SK-N-SH treated with all-trans-retinoic acid at 6 μM for 48 hours (cell line): ENCODE results near the gene LRMDA.
"Not testable (repeated sequence)": the region's sequence is repeated elsewhere in the genome, so short reads cannot be mapped to it uniquely, and the experiment has no call there.

Experiments
- ATAC-seq: fragments of 200-7000 bp; cut with Tn5 transposase; 3 replicates; pipeline ENCODE4 v1.9.1; 2020; ENCODE audit warnings: mild to moderate bottlenecking, moderate library complexity
- ARNTL ChIP-seq: fragments of 450-650 bp; formaldehyde crosslinking; IDR thresholded peaks from 2 replicates; pipeline ENCODE4 v1.5.0; 2020; ENCODE audit warnings: low read depth, mild to moderate bottlenecking, moderate library complexity, borderline replicate concordance
- BACH2 ChIP-seq: fragments of 250-450 bp; sonication (Bioruptor Pico); IDR thresholded peaks from 2 replicates; pipeline ENCODE4 v1.9.0; 2021; ENCODE audit warnings: mild to moderate bottlenecking, borderline replicate concordance
- CREB5 ChIP-seq: fragments of 250-450 bp; sonication (Bioruptor Pico); IDR thresholded peaks from 2 replicates; pipeline ENCODE4 v1.5.1; 2020; ENCODE audit warnings: low read depth, mild to moderate bottlenecking, moderate library complexity
- CSDC2 ChIP-seq: fragments of 250-450 bp; sonication (Bioruptor Pico); IDR thresholded peaks from 2 replicates; pipeline ENCODE4 v1.5.0; 2020; ENCODE audit warnings: mild to moderate bottlenecking, moderate library complexity
- ESRRG ChIP-seq: fragments of 250-450 bp; sonication (Bioruptor Pico); IDR thresholded peaks from 2 replicates; pipeline ENCODE4 v1.6.1; 2021; ENCODE audit warnings: mild to moderate bottlenecking
- GLIS3 ChIP-seq: fragments of 250-450 bp; sonication (Bioruptor Pico); IDR thresholded peaks from 2 replicates; pipeline ENCODE4 v1.5.0; 2020; ENCODE audit warnings: mild to moderate bottlenecking, moderate library complexity
- ISL1 ChIP-seq: fragments of 250-450 bp; sonication (Bioruptor Pico); IDR thresholded peaks from 2 replicates; pipeline ENCODE4 v2.1.2; 2022; ENCODE audit warnings: mild to moderate bottlenecking, moderate library complexity
- OSR1 ChIP-seq: fragments of 250-450 bp; sonication (Bioruptor Pico); IDR thresholded peaks from 2 replicates; pipeline ENCODE4 v1.8.0; 2022; ENCODE audit warnings: moderate library complexity, mild to moderate bottlenecking, inconsistent platforms
- PATZ1 ChIP-seq: fragments of 250-450 bp; sonication (Bioruptor Pico); IDR thresholded peaks from 2 replicates; pipeline ENCODE4 v1.8.0; 2020; ENCODE audit warnings: mild to moderate bottlenecking, moderate library complexity, borderline replicate concordance
- POU6F1 ChIP-seq: fragments of 250-450 bp; sonication (Bioruptor Pico); IDR thresholded peaks from 2 replicates; pipeline ENCODE4 v1.8.0; 2021; ENCODE audit warnings: low read depth, mild to moderate bottlenecking, moderate library complexity, borderline replicate concordance
- PPARA ChIP-seq: fragments of 250-450 bp; sonication (Bioruptor Pico); IDR thresholded peaks from 2 replicates; pipeline ENCODE4 v1.5.0; 2020; ENCODE audit warnings: mild to moderate bottlenecking, borderline replicate concordance
- RARB ChIP-seq: fragments of 250-450 bp; sonication (Bioruptor Pico); IDR thresholded peaks from 2 replicates; pipeline ENCODE4 v1.8.0; 2021; ENCODE audit warnings: mild to moderate bottlenecking, moderate library complexity
- SNAI2 ChIP-seq: fragments of 250-450 bp; sonication (Bioruptor Pico); IDR thresholded peaks from 2 replicates; pipeline ENCODE4 v1.5.0; 2020; ENCODE audit warnings: mild to moderate bottlenecking, moderate library complexity
- TCF4 ChIP-seq: fragments of 250-450 bp; sonication (Bioruptor Pico); IDR thresholded peaks from 2 replicates; pipeline ENCODE4 v1.8.0; 2021; ENCODE audit warnings: mild to moderate bottlenecking, moderate library complexity, borderline replicate concordance
- TOX ChIP-seq: fragments of 250-450 bp; sonication (Bioruptor Pico); IDR thresholded peaks from 2 replicates; pipeline ENCODE4 v1.8.0; 2021; ENCODE audit warnings: mild to moderate bottlenecking, moderate library complexity, borderline replicate concordance
- ZC3H10 ChIP-seq: fragments of 250-450 bp; sonication (Bioruptor Pico); IDR thresholded peaks from 2 replicates; pipeline ENCODE4 v1.5.1; 2021; ENCODE audit warnings: mild to moderate bottlenecking, moderate library complexity
- ZFP3 ChIP-seq: fragments of 250-450 bp; sonication (Bioruptor Pico); IDR thresholded peaks from 2 replicates; pipeline ENCODE4 v1.5.0; 2020; ENCODE audit warnings: mild to moderate bottlenecking, moderate library complexity
- ZFP30 ChIP-seq: fragments of 450-650 bp; formaldehyde crosslinking; IDR thresholded peaks from 2 replicates; pipeline ENCODE4 v1.5.0; 2022; ENCODE audit warnings: mild to moderate bottlenecking, moderate library complexity
- ZNF565 ChIP-seq: fragments of 450-650 bp; formaldehyde crosslinking; conservative IDR thresholded peaks from 2 replicates; pipeline ENCODE4 v1.5.0; 2020; ENCODE audit warnings: low read depth, mild to moderate bottlenecking, moderate library complexity
- ZNF8 ChIP-seq: fragments of 450-650 bp; formaldehyde crosslinking; IDR thresholded peaks from 2 replicates; pipeline ENCODE4 v1.5.0; 2020; ENCODE audit warnings: mild to moderate bottlenecking, moderate library complexity

Gene LRMDA

GRCh38 chr10:76523791-76524351 lies 1092.4 kb downstream of the LRMDA start:
- no peak for TF ChIP-seq TCF4 (CRISPR knock-in tag)
- no peak for TF ChIP-seq TOX (CRISPR knock-in tag)
- TF ChIP-seq ESRRG (CRISPR knock-in tag) = no peak
- no peak for TF ChIP-seq PATZ1 (CRISPR knock-in tag)
- TF ChIP-seq ZFP3 (CRISPR knock-in tag) = no peak
- TF ChIP-seq ISL1 (CRISPR knock-in tag) = no peak
- no peak for TF ChIP-seq ZC3H10 (CRISPR knock-in tag)
- TF ChIP-seq GLIS3 (CRISPR knock-in tag) = no peak
- no peak for TF ChIP-seq PPARA (CRISPR knock-in tag)
- ATAC-seq = no peak

GRCh38 chr10:76526833-76527232 lies 1095.4 kb downstream of the LRMDA start:
- ATAC-seq = not testable (repeated sequence)

- TF ChIP-seq TOX (CRISPR knock-in tag) (no peak), ZNF565 (CRISPR knock-in tag) (no peak), TCF4 (CRISPR knock-in tag) (no peak), RARB (CRISPR knock-in tag) (no peak), CREB5 (CRISPR knock-in tag) (no peak), ZFP30 (CRISPR knock-in tag) (no peak), OSR1 (no peak), ZNF8 (CRISPR knock-in tag) (no peak), SNAI2 (no peak), ESRRG (CRISPR knock-in tag) (no peak)
- no peak for ATAC-seq
These were observed 1108.9 kb downstream of the LRMDA start for GRCh38 chr10:76540331-76540730.

GRCh38 chr10:76540786-76541185 lies 1109.4 kb downstream of the LRMDA start:
- TF ChIP-seq GLIS3 (CRISPR knock-in tag) (no peak), PATZ1 (CRISPR knock-in tag) (no peak), ESRRG (CRISPR knock-in tag) (no peak), ISL1 (CRISPR knock-in tag) (no peak), BACH2 (CRISPR knock-in tag) (no peak), OSR1 (no peak)
- TF ChIP-seq, all 23 proteins: peak for 0
- no peak for ATAC-seq

GRCh38 chr10:76541852-76542251 lies 1110.4 kb downstream of the LRMDA start:
- no peak for ATAC-seq
- TF ChIP-seq GLIS3 (CRISPR knock-in tag) = no peak
- TF ChIP-seq ARNTL (CRISPR knock-in tag) = no peak
- TF ChIP-seq ZC3H10 (CRISPR knock-in tag) = no peak

GRCh38 chr10:76542307-76542930 lies 1111.0 kb downstream of the LRMDA start:
- no peak for TF ChIP-seq POU6F1 (CRISPR knock-in tag)
- no peak for TF ChIP-seq ARNTL (CRISPR knock-in tag)
- no peak for TF ChIP-seq CSDC2 (CRISPR knock-in tag)
- no peak for TF ChIP-seq TOX (CRISPR knock-in tag)
- no peak for TF ChIP-seq CREB5 (CRISPR knock-in tag)
- ATAC-seq = no peak
